Endodermal cell (in vitro differentiated cells): Measurements from ENCODE around the gene RBPJL. TPM values are rescaled to one million over a fixed set of nuclear protein-coding genes. Genes with fewer than 3 reads are reported as not detected.

Experiments used
- DNase-seq: peaks from one replicate; pipeline ENCODE4 v3.0.0-alpha.2; 2017
- H3K27ac ChIP-seq: 2 replicates; pipeline ENCODE4 v1.5.1; 2013; ENCODE audit warnings: mild to moderate bottlenecking, low read depth, low read length, moderate library complexity
- H3K27me3 ChIP-seq: 2 replicates; pipeline ENCODE4 v1.6.1; 2013; ENCODE audit warnings: mild to moderate bottlenecking, low read length, moderate library complexity; ENCODE audit not compliant: insufficient read depth, control insufficient read depth, poor library complexity, severe bottlenecking
- H3K36me3 ChIP-seq: 2 replicates; pipeline ENCODE4 v1.7.0; 2013; ENCODE audit warnings: mild to moderate bottlenecking, low read length, moderate library complexity; ENCODE audit not compliant: control insufficient read depth, insufficient read depth
- H3K4me1 ChIP-seq: one replicate; pipeline ENCODE4 v1.7.0; 2013; ENCODE audit warnings: low read length; ENCODE audit not compliant: control insufficient read depth, insufficient read depth
- H3K4me3 ChIP-seq: 2 replicates; pipeline ENCODE4 v1.5.1; 2013; ENCODE audit warnings: mild to moderate bottlenecking, low read length, moderate library complexity
- H3K9ac ChIP-seq: 2 replicates; pipeline ENCODE4 v1.6.1; 2013; ENCODE audit warnings: mild to moderate bottlenecking, low read length, moderate library complexity; ENCODE audit not compliant: poor library complexity, severe bottlenecking; ENCODE audit errors: extremely low read depth
- H3K9me3 ChIP-seq: 2 replicates; pipeline ENCODE4 v1.6.1; 2013; ENCODE audit warnings: mild to moderate bottlenecking, low read length, moderate library complexity; ENCODE audit not compliant: control insufficient read depth
- H3K27ac Mint-ChIP-seq: 2 replicates; pipeline ENCODE4 v1.8.0; 2020; ENCODE audit warnings: mixed read lengths
- H3K27me3 Mint-ChIP-seq: 2 replicates; pipeline ENCODE4 v1.8.0; 2021; ENCODE audit warnings: mild to moderate bottlenecking, mixed read lengths; ENCODE audit not compliant: insufficient read depth
- H3K36me3 Mint-ChIP-seq: 2 replicates; pipeline ENCODE4 v1.8.0; 2020; ENCODE audit warnings: low read depth, mixed read lengths
- H3K4me1 Mint-ChIP-seq: 2 replicates; pipeline ENCODE4 v1.8.0; 2020; ENCODE audit warnings: mixed read lengths
- H3K4me3 Mint-ChIP-seq: 2 replicates; pipeline ENCODE4 v1.8.0; 2020; ENCODE audit warnings: mild to moderate bottlenecking, moderate library complexity, mixed read lengths
- H3K9me3 Mint-ChIP-seq: 2 replicates; pipeline ENCODE4 v1.8.0; 2020; ENCODE audit warnings: mild to moderate bottlenecking, mixed read lengths
- WGBS, 2 experiments: methylation state at CpG; one replicate each; pipeline versions ENCODE4 v1.1.5 to v1.1.7; 2013; ENCODE audit warnings: missing lambda C conversion rate in 2 of 2, mixed read lengths in 1 of 2; ENCODE audit not compliant: insufficient coverage in 1 of 2, insufficient read length in 1 of 2; 5-methylcytosine and 5-hydroxymethylcytosine counted together
- total RNA-seq, 2 donors: library from RNA; stranded (reverse); fragmentation: NEBNext Ultra II Directional in 1 of 2; extraction: Animal tissue kit (Norgen Biotek cat#: 25700) in 1 of 2; gene quantifications; 2 replicates in 1 of 2; 3 replicates in 1 of 2; pipeline ENCODE4 v1.2.1, GENCODE V29; 2021
- TF ChIP-seq, protein P1 (sequence below): fragments of 200-600 bp; sonication (generic); conservative IDR thresholded peaks from 2 replicates; pipeline ENCODE4 v1.5.0; 2021; ENCODE audit warnings: antibody characterized with exemption, mild to moderate bottlenecking

RBPJL gene
- total RNA-seq, 2 donors from 2014 or later: not detected

- Histone ChIP-seq H3K36me3 (no peaks in the 10 kb centered on the region), H3K9ac (no peak overlapping the region), H3K27ac (peak overlapping the region; percentile 97), H3K9me3 (peaks cover 20% of the 10 kb centered on the region), H3K4me3 (peak overlapping the region; percentile 15), H3K27me3 (peaks cover 26% of the 10 kb centered on the region), H3K4me1 (no peaks in the 10 kb centered on the region)
- DNase-seq: no peak
- H3K36me3 Mint-ChIP-seq: no peaks in the 10 kb centered on the region
- peaks cover 23% of the 10 kb centered on the region for H3K9me3 Mint-ChIP-seq
- H3K27ac Mint-ChIP-seq: no peak overlapping the region
- TF ChIP-seq, protein P1, sequence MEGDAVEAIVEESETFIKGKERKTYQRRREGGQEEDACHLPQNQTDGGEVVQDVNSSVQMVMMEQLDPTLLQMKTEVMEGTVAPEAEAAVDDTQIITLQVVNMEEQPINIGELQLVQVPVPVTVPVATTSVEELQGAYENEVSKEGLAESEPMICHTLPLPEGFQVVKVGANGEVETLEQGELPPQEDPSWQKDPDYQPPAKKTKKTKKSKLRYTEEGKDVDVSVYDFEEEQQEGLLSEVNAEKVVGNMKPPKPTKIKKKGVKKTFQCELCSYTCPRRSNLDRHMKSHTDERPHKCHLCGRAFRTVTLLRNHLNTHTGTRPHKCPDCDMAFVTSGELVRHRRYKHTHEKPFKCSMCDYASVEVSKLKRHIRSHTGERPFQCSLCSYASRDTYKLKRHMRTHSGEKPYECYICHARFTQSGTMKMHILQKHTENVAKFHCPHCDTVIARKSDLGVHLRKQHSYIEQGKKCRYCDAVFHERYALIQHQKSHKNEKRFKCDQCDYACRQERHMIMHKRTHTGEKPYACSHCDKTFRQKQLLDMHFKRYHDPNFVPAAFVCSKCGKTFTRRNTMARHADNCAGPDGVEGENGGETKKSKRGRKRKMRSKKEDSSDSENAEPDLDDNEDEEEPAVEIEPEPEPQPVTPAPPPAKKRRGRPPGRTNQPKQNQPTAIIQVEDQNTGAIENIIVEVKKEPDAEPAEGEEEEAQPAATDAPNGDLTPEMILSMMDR: peak; percentile 3
- peaks cover 16% of the 10 kb centered on the region for H3K4me1 Mint-ChIP-seq
- 73 to 81% methylated on average over 4 to 5 of the region's 5 CpGs for WGBS, 2 experiments
- peak overlapping the region; percentile 58 for H3K4me3 Mint-ChIP-seq
- peaks cover 59% of the 10 kb centered on the region for H3K27me3 Mint-ChIP-seq
These were observed 12.7 kb upstream of the RBPJL start for GRCh38 chr20:45294003-45294368.

GRCh38 chr20:45294659-45295058 is 12.0 kb upstream of the RBPJL start:
- H3K9me3 ChIP-seq: peaks cover 20% of the 10 kb centered on the region
- Mint-ChIP-seq H3K27ac (no peak overlapping the region), H3K4me1 (peaks cover 16% of the 10 kb centered on the region), H3K36me3 (no peaks in the 10 kb centered on the region), H3K4me3 (no peak overlapping the region), H3K27me3 (peaks cover 54% of the 10 kb centered on the region), H3K9me3 (peaks cover 23% of the 10 kb centered on the region)
- no peaks in the 10 kb centered on the region for H3K4me1 ChIP-seq
- peaks cover 26% of the 10 kb centered on the region for H3K27me3 ChIP-seq
- TF ChIP-seq, protein P1: no peak
- H3K36me3 ChIP-seq: no peaks in the 10 kb centered on the region
- no peak overlapping the region for H3K9ac ChIP-seq
- H3K27ac ChIP-seq: no peak overlapping the region
- DNase-seq: no peak
- WGBS, 2 experiments: 100% methylated on average over 1 of the region's 1 CpG
- H3K4me3 ChIP-seq: peak overlapping the region; percentile 15

DNA sequence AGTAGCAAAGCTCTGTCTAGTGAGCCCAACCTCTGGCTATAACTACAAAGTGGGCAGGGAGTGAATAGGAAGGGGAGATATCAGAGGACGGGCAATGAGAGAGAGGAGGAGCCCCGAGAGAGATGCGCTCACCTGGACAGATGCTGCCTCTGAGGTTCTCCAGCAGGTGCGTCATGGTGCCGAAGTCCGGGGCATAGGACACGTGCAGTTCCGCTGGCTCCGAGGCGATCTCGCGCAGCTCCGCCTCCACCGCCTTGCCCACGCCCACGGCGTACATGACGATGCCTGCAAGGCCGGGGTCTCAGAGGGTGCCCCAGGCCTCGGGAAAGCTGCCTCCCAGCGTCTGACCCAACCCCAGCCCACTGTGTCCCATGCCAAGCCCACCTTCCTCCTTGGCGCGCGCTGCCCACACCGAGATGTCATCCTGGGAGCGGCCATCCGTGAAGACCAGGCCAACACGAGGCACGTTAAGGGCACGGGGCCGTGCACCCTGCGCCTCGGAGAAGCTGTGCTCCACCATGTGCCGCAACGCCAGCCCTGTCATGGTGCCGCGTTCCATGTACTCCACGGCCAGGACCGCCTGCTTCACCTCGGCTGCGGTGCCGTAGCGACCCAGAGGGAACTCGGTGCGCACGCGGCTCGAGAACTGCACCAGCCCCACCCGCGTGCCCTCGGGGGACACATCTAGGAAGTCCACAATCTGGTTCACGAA is 8.7 kb upstream of the RBPJL start:
- Mint-ChIP-seq H3K4me1 (peaks cover 10% of the 10 kb centered on the region), H3K36me3 (no peaks in the 10 kb centered on the region), H3K4me3 (no peak overlapping the region), H3K27me3 (peaks cover 34% of the 10 kb centered on the region), H3K9me3 (peaks cover 23% of the 10 kb centered on the region), H3K27ac (no peak overlapping the region)
- no peaks in the 10 kb centered on the region for H3K36me3 ChIP-seq
- TF ChIP-seq, protein P1: no peak
- WGBS, 2 experiments: 95 to 97% methylated on average over 51 to 52 of the region's 52 CpGs
- H3K27ac ChIP-seq: no peak overlapping the region
- peaks cover 18% of the 10 kb centered on the region for H3K27me3 ChIP-seq
- H3K4me1 ChIP-seq: peaks cover 4% of the 10 kb centered on the region
- peaks cover 20% of the 10 kb centered on the region for H3K9me3 ChIP-seq
- H3K4me3 ChIP-seq: no peak overlapping the region
- no peak for DNase-seq
- no peak overlapping the region for H3K9ac ChIP-seq
